Hematopoietic multipotent progenitor cell treated with erythropoietin and hydrocortisone succinate and interleukin-3 and kit ligand, for 4 days (in vitro differentiated cells): ENCODE data around the gene OR51B5.
"Not testable (repeated sequence)": the region's sequence is repeated elsewhere in the genome, so short reads cannot be mapped to it uniquely, and the experiment has no call there.

Source experiments
- DNase-seq: peaks from one replicate; pipeline ENCODE4 v3.0.0-alpha.2; 2015

OR51B5 gene

DNA sequence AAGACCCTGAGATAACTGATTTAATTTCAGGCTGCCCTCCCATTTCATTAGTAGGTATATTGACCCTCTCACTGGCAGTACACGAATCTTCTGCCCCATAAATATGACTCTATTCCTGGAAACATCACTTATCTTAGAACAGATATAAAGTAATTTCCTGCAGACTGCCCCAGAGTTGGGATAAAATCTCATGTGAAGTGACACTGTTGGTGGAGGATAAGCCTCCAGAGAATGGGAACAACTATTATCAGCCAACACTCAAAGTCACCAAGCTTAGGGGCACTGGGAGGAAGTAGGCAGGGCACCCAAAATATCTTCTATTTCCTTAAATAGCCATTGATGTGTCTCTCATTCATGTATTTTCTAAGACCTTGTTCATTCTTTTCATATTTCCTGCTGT, 8.2 kb downstream of the OR51B5 start:
- peak; percentile 81 for DNase-seq

DNA sequence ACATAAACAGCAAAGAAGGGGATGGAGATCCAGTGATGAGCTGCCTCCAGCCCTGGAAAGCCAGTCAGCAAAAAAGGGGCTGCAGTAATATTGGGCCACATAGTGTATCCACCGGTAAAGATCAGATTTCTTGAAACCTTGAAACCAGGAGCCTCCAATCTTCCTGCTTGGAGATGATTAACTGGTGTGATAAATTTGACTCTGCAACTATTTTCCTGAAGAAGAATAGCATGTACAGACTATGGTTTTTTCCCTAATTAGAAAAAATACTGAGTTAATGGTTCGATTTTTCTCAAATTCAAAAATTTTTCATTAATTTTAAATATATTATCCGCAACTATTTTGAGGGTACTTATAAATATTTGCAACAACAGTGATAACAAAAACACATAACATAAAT, 19.1 kb downstream of the OR51B5 start, which contains the start of gene OR51B2:
TSS of gene OR51B2 (minus strand) at position 101 of the 400 bp plus-strand sequence. CDS start at position 101, 0 bp downstream.
- no peak for DNase-seq

DNA sequence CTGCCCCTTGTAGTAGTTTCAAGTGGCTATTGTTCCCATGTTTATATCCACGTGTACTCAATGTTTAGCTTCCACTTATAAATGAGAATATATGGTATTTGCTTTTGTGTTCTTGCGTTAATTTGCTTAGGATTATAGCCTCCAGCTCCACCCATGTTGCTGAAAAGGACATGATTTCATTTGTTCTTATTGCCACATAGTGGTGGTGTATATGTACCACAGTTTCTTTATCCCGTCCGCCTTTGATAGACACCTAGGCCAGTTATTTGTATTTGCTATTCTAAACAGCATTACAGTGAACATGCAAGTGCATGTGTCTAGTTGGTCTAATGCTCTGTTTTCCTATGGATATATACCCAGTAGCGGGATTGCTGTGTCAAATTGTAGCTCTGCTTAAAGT, 26.0 kb downstream of the OR51B5 start:
- DNase-seq = peak; percentile 43

DNA sequence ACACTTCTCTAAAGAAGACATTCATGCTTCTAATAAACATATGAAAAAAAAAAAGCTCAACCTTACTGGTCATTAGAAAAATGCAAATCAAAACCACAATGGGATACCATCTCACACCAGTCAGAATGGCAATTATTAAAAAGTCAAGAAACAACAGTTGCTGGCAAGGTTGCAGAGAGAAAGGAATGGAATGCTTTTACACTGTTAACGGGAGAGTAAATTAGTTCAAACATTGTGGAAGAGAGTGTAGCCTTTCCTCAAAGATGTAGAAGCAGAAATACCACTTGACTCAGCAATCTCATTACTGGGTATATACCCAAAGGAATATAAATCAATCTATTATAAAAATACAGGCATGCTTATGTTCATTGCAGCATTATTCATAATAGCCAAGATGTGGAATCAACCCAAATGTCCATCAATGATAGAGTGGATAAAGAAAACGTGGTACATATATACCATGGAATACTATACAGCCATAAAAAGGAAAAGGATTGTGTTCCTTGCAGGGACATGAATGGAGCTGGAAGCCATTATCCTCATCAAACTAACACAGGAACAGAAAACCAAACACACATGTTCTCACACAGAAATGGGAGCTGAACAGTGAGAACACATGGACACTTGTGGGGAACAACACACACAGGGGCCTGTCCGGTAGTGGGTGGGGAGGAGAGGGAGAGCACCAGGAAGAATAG, 29.8 kb downstream of the OR51B5 start:
- not testable (repeated sequence) for DNase-seq

DNA sequence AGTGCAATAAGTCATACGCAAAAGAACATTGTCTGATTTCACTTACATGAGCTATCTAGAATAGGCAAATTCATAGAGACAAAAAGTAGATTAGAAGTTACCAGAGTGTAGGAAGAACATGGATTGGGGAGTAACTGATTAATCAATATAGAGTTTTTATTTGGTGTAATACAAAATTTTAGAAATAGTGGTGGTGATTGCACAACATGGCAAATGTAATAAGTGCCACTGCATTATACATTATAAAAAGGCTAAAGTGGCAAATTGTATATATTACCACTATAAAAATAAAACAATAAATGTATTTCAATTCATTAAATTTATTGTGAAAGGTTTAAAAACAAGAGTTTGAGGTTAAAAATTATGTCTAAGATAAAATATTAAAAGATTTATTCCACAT, 32.9 kb downstream of the OR51B5 start:
- DNase-seq = no peak

DNA sequence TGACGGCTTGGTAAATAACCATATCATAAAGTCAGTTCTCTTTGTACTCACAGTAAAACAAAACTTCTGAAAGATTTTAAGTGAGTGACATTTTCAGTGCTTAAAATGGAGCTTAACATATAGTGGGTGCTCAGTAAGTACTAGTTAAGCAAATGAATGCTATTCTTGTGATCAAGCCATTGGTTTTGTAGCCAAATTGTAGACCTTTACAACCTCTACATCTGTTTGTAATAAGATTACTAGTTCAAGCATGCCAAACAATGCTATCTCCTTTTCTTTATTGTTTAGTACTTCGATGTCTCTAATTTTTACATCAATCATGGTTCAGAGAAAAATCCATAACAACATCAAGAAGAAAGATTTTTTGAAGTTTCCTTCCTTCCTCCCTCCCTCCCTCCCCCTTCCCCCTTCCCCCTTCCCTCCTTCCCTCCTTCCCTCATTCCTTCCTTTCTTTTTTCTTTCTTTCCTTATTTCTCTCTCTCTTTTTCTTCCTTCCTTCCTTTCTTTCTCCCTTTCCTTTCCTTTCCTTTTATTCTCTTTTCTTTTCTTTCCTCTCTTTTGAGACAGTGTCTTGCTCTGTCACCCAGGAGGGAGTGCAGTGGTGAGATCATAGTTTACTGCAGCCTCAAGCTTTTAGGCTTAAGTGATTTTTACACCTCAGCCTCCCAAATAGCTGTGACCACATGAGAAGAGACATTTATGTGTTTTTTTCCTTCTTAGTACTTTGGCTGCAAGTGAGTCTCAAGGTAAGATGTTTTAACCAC, 35.9 kb downstream of the OR51B5 start:
- no peak for DNase-seq

DNA sequence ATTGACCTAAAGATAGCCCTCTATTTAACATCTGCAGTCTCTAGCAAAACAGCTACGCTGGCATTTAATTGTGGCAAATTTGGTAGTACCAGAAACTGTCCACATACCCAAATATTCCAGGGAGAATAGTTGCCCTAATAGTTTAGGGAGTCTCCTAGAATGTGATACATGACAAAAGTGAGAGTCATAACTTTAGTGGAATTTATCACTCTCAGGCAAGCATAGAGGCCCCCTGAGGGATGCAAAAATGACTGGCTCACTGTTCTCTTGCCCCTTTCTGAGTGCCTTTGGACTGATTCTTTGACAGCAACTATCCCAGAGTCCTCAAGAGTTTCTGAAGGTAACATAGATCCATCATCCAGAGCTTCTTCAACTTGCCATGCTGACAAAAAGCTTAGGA, 39.3 kb downstream of the OR51B5 start:
- no peak for DNase-seq

DNA sequence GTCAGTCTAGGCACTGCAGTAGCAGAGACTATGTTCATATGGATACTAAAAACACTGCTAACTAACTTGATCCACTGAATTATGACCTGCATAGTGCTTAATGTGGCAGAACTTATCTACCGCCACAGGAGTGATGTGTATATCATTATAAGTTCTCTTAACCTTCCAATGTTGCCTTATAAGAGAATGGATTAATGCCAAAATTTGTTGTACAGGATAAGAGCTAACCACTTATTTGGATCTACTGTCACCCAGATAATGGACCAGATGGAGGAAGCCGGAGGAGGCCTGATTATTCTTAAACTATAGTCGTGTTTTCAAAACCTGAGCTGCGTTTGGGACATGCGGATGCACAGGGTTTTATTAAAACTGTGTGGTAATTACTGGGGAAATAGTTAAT, 39.7 kb downstream of the OR51B5 start:
- DNase-seq = peak; percentile 93

DNA sequence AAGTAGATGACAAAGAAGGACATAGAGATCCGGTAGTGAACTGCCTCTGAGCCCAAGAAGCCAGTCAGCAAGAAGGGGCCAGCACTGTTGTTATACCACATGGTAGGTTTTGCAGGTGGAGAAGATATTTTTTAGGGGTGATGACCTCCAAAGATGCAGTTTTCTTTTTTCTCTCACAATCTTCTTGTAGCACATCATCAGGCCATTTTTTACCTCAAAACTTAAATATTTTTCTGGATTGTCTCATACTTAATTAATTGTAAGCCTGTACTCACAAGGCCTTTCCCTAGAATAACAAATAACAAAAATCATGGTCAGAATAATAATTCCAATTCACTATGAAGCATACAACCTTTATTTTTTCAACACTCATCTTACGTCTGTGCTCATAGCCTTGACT, 41.5 kb downstream of the OR51B5 start, which contains the start of gene OR51B4:
TSS of gene OR51B4 (minus strand) at position 101 of the 400 bp plus-strand sequence. CDS start at position 101, 0 bp downstream.
- DNase-seq = no peak

DNA sequence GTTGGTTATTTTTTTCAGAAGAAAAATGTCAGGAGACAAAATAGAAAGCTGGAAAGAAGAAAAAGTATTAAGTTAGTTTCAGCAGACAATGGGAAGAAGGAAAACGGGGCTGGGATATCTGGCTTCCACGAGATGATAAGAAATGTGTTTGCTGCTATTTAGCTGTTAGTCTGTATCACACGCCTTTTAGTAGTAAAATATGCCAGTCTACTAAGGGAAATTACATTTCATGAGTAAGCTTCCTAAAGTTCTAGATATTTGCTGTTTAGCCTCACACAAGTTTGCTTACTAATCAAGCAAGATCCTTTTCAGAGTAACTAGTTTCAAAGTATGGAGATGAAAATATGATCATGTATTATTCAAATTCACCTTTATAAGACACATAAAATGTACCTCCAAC, 43.1 kb downstream of the OR51B5 start:
- DNase-seq = no peak

DNA sequence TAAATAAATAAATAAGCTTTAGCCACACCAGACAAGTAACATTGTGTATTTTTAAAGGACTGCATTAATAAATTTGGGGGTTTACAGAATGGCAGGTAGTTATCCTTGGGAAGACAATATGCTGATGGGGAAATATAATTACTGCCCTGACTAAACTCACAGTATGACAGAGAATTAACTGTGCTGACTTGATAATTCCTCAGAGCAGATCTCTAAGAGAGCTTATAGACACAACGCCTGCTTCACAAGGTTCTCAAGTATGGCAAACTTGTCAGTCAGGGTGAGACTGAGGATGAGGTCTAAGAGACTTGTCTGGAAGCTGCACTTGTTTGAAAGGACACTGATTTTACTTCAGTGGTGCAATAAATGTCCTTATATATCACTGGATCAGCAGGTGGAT, 44.9 kb downstream of the OR51B5 start:
- DNase-seq = no peak

DNA sequence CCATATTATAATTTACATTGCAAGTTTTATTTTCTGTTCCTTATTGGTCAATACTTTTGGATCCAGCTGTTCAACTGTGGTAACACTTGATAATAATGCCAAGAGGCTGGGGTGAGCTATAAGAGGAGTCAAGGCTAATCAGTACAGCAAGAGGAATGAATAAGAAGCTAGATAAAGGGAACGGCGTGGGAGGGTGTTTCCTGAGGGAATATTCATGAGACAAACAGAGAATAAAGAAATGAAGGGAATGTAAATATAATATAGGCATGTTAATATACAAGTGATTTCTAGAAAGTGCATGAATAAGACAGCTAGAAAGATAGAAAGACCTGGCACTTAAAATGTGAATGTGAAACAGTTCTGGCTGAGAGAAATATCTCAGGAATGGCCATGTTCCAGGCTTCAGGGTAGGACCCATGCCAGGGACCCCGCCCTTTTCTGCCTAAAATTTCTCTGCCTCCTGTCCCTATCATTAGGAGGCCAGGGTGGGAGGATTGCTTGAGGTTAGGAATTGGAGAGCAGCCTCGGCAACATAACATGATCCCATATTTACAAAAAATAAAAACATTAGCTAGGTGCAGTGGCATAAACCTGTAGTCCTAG, 45.5 kb downstream of the OR51B5 start:
- peak; percentile 61 for DNase-seq

DNA sequence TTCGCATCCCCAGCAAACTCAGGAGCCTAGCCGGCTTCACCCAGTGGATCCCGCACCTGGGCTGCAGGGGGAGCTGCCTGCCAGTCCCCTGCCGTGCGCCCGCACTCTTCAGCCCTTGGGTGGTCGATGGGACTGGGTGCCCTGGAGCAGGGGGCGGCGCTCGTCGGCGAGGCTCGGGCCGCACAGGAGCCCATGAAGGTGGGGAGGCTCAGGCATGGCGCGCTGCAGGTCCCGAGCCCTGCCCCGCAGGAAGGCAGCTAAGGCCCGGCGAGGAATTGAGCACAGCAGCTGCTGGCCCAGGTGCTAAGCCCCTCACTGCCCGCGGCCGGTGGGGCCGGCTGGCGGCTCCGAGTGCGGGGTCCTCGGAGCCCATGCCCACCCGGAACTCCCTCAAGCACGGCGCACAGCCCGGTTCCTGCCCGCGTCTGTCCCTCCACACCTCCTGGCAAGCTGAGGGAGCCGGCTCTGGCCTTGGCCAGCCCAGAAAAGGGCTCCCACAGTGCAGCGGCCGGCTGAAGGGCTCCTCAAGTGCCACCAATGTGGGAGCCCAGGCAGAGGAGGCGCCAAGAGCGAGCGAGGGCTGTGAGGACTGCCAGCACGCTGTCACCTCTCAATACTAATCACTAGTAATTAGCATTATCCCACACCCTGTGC, 48.9 kb downstream of the OR51B5 start:
- not testable (repeated sequence) for DNase-seq

DNA sequence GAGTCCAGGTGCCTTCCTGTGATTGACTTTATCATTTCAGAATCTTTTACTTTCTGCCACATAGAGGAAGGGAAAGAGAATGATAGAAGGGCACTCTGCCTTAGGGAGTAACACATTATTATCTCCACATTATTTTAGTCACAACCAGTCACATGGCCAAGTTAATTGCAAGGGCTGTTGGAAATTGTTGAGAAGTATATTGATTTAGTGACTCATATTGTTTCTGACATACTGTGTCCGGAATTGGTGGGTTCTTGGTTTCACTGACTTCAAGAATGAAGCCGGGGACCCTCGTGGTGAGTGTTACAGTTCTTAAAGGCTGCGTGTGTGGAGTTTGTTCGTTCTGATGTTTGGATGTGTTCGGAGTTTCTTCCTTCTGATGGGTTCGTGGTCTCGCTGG, 50.3 kb downstream of the OR51B5 start:
- no peak for DNase-seq
